Measurements from ENCODE around the gene SLC7A11.

DNA sequence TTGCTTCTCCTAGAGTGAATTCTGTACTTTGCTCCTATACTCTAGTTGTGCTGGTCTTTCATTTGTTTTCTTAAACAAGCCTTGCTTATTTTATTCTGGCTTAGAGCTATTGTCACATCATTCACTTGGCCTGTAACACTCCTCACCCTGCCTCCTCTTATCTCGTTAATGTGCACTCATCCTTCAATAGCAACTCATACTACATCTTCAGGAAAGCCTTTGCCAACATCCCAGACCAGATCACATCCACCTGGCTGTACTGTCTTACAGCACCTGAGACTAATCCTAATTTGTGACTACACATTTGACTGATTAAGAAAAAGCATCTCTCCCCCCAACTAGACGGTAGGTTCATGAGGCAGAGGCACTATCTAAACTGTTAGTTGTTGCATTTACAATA, 80.8 kb downstream of the SLC7A11 start:
- TF ChIP-seq CTCF (IDR thresholded peaks at IDR 0.05) = no peak
- no peak for TF ChIP-seq POLR2A (IDR thresholded peaks at IDR 0.05)

Data from uterus (tissue), 2 donors.